ENCODE data around the gene SARNP. TPM values are rescaled to one million over a fixed set of nuclear protein-coding genes. Genes with fewer than 3 reads are reported as not detected.
A peak's percentile ranks its signal among the peaks of the same experiment; 100 is the strongest.
"Not testable (repeated sequence)": the region's sequence is repeated elsewhere in the genome, so short reads cannot be mapped to it uniquely, and the experiment has no call there.

SARNP gene
- total RNA-seq, 1 donor: 53.6 TPM

DNA sequence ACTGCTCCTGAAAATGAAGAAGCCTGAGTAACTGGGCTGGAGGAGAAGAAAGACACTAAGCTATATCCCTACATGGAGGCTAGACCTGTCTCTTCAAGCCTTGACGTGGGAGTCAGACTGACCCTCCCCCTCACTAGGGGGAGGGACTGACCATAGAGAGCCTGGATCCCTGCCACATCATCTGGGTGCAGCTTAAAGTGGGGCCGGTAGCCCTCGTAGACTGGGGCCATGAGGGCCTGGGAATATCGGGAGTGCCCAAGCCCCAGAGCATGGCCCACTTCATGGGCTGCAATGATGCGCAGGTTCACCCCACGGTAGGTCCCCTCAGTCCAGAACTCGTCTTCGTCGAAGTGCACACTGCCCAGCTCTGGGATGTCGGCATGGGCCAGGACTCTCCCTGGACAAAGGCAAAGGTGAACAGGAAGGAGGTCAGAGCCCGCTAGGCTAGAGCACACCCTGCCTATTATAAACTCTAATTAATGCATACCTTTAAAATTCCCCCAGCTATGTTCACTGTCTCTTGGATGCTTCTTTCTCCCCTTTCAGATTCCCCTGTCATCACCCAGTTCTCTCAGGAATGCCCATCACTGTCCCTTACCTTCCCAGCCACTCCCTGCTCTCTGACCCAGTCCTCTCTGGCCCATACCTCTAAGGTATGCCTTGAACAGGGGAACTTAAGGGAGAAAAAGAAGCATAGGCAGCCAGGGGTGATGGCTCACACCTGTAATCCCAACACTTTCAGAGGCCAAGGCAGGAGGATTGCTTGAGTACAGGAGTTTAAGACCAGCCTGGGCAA lies 22.0 kb upstream of the SARNP start:
- H2AFZ ChIP-seq (ENCODE audit: low read length): no peak overlapping the region
- no peaks in the 10 kb centered on the region for H3K27me3 ChIP-seq (ENCODE audit: insufficient read depth, low read length)
- DNase-seq (ENCODE audit: insufficient read length, low spot score, missing footprints): no peak
- H3K79me2 ChIP-seq (ENCODE audit: insufficient read depth, low read length): peaks cover 6% of the 10 kb centered on the region
- H3K4me3 ChIP-seq (ENCODE audit: insufficient read depth, low read length): no peak overlapping the region
- no peaks in the 10 kb centered on the region for H4K20me1 ChIP-seq (ENCODE audit: insufficient read depth, low read length)
- no peak for TF ChIP-seq CTCF (IDR thresholded peaks at IDR 0.05; ENCODE audit: extremely low read depth, low read depth, low read length)
- H3K4me2 ChIP-seq (ENCODE audit: insufficient read depth, low read length): no peak overlapping the region
- no peak overlapping the region for H3K27ac ChIP-seq (ENCODE audit: low read depth, low read length)
- no peaks in the 10 kb centered on the region for H3K9me3 ChIP-seq (ENCODE audit: low read depth, low read length)
- peaks cover 20% of the 10 kb centered on the region for H3K4me1 ChIP-seq (ENCODE audit: insufficient read depth, low read length)
- peaks cover 20% of the 10 kb centered on the region for H3K36me3 ChIP-seq (ENCODE audit: insufficient read depth, low read length)

DNA sequence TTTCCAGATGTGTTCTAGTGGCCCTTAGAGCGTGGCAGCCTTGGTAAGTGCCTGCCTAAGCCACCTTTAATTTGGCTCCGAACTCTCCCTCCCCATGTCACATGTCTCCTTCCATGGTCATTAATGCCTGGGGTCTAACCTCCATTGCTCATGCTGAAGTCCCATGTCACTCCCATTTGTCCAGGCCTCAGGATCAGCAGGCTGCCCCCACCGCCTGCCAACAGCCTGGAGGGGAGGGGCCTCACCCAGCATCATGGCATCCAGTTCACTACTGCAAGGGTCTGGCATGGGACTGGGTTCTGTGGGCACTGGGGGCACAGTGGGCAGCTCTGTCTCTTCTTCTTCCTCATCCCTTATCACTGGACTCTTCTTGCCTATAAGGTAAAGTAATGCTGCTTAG lies 20.8 kb upstream of the SARNP start:
- no peak overlapping the region for H3K27ac ChIP-seq (ENCODE audit: low read depth, low read length)
- no peaks in the 10 kb centered on the region for H4K20me1 ChIP-seq (ENCODE audit: insufficient read depth, low read length)
- no peaks in the 10 kb centered on the region for H3K9me3 ChIP-seq (ENCODE audit: low read depth, low read length)
- H3K4me3 ChIP-seq (ENCODE audit: insufficient read depth, low read length): no peak overlapping the region
- no peak overlapping the region for H2AFZ ChIP-seq (ENCODE audit: low read length)
- peaks cover 20% of the 10 kb centered on the region for H3K36me3 ChIP-seq (ENCODE audit: insufficient read depth, low read length)
- no peak overlapping the region for H3K4me2 ChIP-seq (ENCODE audit: insufficient read depth, low read length)
- TF ChIP-seq CTCF (IDR thresholded peaks at IDR 0.05; ENCODE audit: extremely low read depth, low read depth, low read length): no peak
- peaks cover 6% of the 10 kb centered on the region for H3K79me2 ChIP-seq (ENCODE audit: insufficient read depth, low read length)
- no peak for DNase-seq (ENCODE audit: insufficient read length, low spot score, missing footprints)
- H3K4me1 ChIP-seq (ENCODE audit: insufficient read depth, low read length): peaks cover 19% of the 10 kb centered on the region
- H3K27me3 ChIP-seq (ENCODE audit: insufficient read depth, low read length): no peaks in the 10 kb centered on the region

DNA sequence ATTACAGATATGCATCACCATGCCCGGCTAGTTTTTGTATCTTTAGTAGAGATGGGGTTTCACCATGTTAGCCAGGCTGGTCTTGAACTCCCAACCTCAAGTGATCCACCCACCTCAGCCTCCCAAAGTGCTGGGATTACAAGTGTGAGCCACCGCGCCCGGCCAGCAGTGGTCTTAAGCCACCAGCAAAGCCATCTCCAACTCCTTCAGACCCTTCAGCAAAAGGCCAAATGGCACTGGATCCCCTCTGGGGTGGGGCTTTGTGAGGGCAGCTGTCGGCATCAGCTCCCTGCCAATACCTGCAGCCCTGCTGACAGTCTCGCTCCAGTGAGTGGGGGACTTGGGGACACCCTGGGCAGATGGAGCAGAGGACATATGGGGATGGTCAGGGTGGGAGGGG lies 16.9 kb upstream of the SARNP start:
- Histone ChIP-seq H3K4me1 (ENCODE audit: insufficient read depth, low read length) (peaks cover 10% of the 10 kb centered on the region), H3K36me3 (ENCODE audit: insufficient read depth, low read length) (peaks cover 13% of the 10 kb centered on the region)
- H4K20me1 ChIP-seq (ENCODE audit: insufficient read depth, low read length); H3K27me3 ChIP-seq (ENCODE audit: insufficient read depth, low read length); H3K4me3 ChIP-seq (ENCODE audit: insufficient read depth, low read length); H3K9me3 ChIP-seq (ENCODE audit: low read depth, low read length); H2AFZ ChIP-seq (ENCODE audit: low read length); DNase-seq (ENCODE audit: insufficient read length, low spot score, missing footprints); H3K4me2 ChIP-seq (ENCODE audit: insufficient read depth, low read length); H3K27ac ChIP-seq (ENCODE audit: low read depth, low read length); H3K79me2 ChIP-seq (ENCODE audit: insufficient read depth, low read length): not testable (repeated sequence)

DNA sequence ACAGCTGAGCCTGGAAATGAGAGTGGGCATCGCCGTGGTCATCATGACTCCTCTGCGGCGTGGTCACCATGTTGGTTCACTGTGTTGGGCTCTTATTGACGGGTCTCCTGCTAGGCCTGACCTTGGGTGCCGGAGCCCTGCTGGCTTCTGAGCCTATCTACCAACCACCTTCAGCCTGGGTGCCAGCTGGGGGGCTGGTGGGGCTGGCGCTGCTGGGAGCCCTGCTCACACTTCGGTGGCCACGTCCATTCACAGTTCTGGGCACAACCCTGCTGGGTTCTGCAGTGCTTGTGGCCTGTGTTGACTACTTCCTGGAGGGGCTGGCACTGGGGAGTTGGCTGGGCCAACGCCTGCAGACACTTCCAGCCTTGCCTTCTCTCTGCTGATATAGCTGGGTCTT lies 15.5 kb upstream of the SARNP start:
- H3K4me1 ChIP-seq (ENCODE audit: insufficient read depth, low read length): peaks cover 17% of the 10 kb centered on the region
- no peaks in the 10 kb centered on the region for H3K9me3 ChIP-seq (ENCODE audit: low read depth, low read length)
- no peaks in the 10 kb centered on the region for H3K27me3 ChIP-seq (ENCODE audit: insufficient read depth, low read length)
- no peak overlapping the region for H3K4me2 ChIP-seq (ENCODE audit: insufficient read depth, low read length)
- H2AFZ ChIP-seq (ENCODE audit: low read length): no peak overlapping the region
- TF ChIP-seq CTCF (IDR thresholded peaks at IDR 0.05; ENCODE audit: extremely low read depth, low read depth, low read length): no peak
- H3K79me2 ChIP-seq (ENCODE audit: insufficient read depth, low read length): peaks cover 16% of the 10 kb centered on the region
- DNase-seq (ENCODE audit: insufficient read length, low spot score, missing footprints): peak; percentile 67
- no peak overlapping the region for H3K4me3 ChIP-seq (ENCODE audit: insufficient read depth, low read length)
- no peaks in the 10 kb centered on the region for H4K20me1 ChIP-seq (ENCODE audit: insufficient read depth, low read length)
- H3K27ac ChIP-seq (ENCODE audit: low read depth, low read length): no peak overlapping the region
- peaks cover 9% of the 10 kb centered on the region for H3K36me3 ChIP-seq (ENCODE audit: insufficient read depth, low read length)
